ENCODE results near the gene KRT31.

DNA sequence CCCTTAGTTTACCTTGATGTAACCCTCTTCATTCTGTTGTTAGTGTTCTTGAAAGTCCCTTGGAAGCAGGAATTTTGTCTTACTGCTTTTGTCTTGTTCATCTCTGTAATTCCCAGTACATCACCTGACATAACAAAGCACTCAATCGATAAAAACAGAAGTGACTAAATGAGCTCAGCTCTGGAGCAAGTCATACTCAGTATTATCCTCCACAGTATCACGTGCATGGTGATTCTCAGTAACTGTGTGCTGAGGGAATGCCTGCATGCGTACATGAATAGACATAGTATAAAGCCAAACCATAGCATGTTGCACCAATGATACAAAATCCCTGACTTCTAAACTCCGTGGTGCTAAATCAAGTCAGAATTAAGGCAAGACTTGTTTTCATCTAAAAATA, 36.2 kb upstream of the KRT31 start:
- TF ChIP-seq, protein P1, sequence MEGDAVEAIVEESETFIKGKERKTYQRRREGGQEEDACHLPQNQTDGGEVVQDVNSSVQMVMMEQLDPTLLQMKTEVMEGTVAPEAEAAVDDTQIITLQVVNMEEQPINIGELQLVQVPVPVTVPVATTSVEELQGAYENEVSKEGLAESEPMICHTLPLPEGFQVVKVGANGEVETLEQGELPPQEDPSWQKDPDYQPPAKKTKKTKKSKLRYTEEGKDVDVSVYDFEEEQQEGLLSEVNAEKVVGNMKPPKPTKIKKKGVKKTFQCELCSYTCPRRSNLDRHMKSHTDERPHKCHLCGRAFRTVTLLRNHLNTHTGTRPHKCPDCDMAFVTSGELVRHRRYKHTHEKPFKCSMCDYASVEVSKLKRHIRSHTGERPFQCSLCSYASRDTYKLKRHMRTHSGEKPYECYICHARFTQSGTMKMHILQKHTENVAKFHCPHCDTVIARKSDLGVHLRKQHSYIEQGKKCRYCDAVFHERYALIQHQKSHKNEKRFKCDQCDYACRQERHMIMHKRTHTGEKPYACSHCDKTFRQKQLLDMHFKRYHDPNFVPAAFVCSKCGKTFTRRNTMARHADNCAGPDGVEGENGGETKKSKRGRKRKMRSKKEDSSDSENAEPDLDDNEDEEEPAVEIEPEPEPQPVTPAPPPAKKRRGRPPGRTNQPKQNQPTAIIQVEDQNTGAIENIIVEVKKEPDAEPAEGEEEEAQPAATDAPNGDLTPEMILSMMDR (IDR thresholded peaks at IDR 0.05) = no peak
- no peak for TF ChIP-seq POLR2A (IDR thresholded peaks at IDR 0.05)
